ENCODE measurements around the gene TRIB2.

- TF ChIP-seq CTCF (IDR thresholded peaks at IDR 0.05) (no peak), POLR2A (IDR thresholded peaks at IDR 0.05) (no peak)
Measured at GRCh38 chr2:12693509-12693908, 23.2 kb upstream of the TRIB2 start.

All from uterus (tissue), 2 donors.